ENCODE results near the gene DSCAM.

GRCh38 chr21:40095477-40095876, 751.5 kb downstream of the DSCAM start:
- TF ChIP-seq CTCF (IDR thresholded peaks at IDR 0.05) (no peak), POLR2A (IDR thresholded peaks at IDR 0.05) (no peak), EP300 (IDR thresholded peaks at IDR 0.05) (no peak)

All from gastroesophageal sphincter (tissue), 3 donors.